Heart left ventricle (tissue), 13 donors: ENCODE data around the gene EDN3.

ENCODE experiments used
- POLR2A ChIP-seq, 2 donors: fragments of 450-650 bp; IDR thresholded peaks; one replicate each; pipeline ENCODE4 v1.6.1; 2017; ENCODE audit warnings: antibody characterized with exemption in 2 of 2, mild to moderate bottlenecking in 2 of 2, moderate library complexity in 2 of 2
- TF ChIP-seq, protein P1 (sequence below), 12 donors: fragments of 200-600 bp; sonication (generic) in 4 of 12; IDR thresholded peaks; one replicate each; pipeline versions ENCODE4 v1.5.0 to v1.8.0; 2018 to 2022; ENCODE audit warnings: antibody characterized with exemption in 12 of 12, mild to moderate bottlenecking in 5 of 12
- donor health status: ischemic (EF 13 %, LVEDD 7.1; RV severe dilation, severe dysfunction).
- donor health status: DM: no; HTN: yes; CAD: no.
- donor health status: DM: no; HTN: no; CAD: no.
- donor health status: ischemic (EF 25% LVEDD 6.9; RV normal size, moderate dysfunction).
- donor health status: ischemic (EF 25% LVEDD 5.7; RV mildly dilated, moderate dysfunction).
- donor health status: ischemic (EF 35%, LVEDD 5.7; RV mildly dilated, moderate dysfunction).
- donor health status: nonischemic (EF 11% LVEDD 7.7; RV severe dilation, severe dysfunction).
- donor health status: DM: yes; HTN: yes; CAD: no.
- donor health status: PGD.
- donor health status: ischemic (EF 29% LVEDD 5.4; RV normal size, mild dysfunction).
- donor health status: nonischemic (EF 23%, LVEDD 6.1; RV moderate dilation, normal function).

DNA sequence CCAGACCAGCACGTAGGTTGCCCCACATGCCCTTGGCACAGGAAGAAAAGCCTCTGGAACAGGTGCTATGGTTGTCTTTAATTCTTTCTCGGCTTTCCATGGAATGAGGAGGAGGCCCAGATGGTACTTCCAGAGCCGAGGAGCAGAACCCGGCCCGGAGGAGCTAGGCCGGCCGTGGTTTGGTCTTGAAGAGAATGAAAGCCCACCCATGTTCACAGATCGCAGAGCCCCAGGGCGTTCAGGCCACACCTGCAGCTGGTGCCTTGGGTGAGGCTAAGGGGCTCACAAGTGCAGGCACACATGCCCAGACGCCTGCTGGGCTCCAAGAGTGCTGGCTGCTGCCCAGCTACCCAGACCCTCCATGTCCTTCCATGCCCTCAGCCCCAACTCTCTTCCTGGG is 20.0 kb downstream of the EDN3 start:
- TF ChIP-seq, protein P1, sequence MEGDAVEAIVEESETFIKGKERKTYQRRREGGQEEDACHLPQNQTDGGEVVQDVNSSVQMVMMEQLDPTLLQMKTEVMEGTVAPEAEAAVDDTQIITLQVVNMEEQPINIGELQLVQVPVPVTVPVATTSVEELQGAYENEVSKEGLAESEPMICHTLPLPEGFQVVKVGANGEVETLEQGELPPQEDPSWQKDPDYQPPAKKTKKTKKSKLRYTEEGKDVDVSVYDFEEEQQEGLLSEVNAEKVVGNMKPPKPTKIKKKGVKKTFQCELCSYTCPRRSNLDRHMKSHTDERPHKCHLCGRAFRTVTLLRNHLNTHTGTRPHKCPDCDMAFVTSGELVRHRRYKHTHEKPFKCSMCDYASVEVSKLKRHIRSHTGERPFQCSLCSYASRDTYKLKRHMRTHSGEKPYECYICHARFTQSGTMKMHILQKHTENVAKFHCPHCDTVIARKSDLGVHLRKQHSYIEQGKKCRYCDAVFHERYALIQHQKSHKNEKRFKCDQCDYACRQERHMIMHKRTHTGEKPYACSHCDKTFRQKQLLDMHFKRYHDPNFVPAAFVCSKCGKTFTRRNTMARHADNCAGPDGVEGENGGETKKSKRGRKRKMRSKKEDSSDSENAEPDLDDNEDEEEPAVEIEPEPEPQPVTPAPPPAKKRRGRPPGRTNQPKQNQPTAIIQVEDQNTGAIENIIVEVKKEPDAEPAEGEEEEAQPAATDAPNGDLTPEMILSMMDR (IDR thresholded peaks at IDR 0.05): no peak
- no peak for TF ChIP-seq POLR2A (IDR thresholded peaks at IDR 0.05)
